ENCODE results near the gene PPIH. TPM values are rescaled to one million over a fixed set of nuclear protein-coding genes. Genes with fewer than 3 reads are reported as not detected.
"Not testable (repeated sequence)": the region's sequence is repeated elsewhere in the genome, so short reads cannot be mapped to it uniquely, and the experiment has no call there.

Gene PPIH
- total and polyA plus RNA-seq, 2 experiments from 2014 or later: 41.7 to 54.6 TPM

GRCh38 chr1:42703888-42704464, 45.8 kb downstream of the PPIH start:
- no peak overlapping the region for H3K27ac ChIP-seq
- peaks cover 54% of the 10 kb centered on the region for H3K36me3 ChIP-seq

GRCh38 chr1:42712808-42713207, 54.6 kb downstream of the PPIH start:
- DNase-seq (ENCODE audit: low read depth in 1 of 2, low spot score in 1 of 2); H3K4me3 ChIP-seq; H3K9me3 ChIP-seq (ENCODE audit: low read depth); H3K36me3 ChIP-seq; H3K27ac ChIP-seq; H3K27me3 ChIP-seq; H3K4me1 ChIP-seq (ENCODE audit: low read depth): not testable (repeated sequence)

More at GRCh38 chr1:42703888-42704464, 45.8 kb downstream of the PPIH start:
- Histone ChIP-seq H3K27me3 (no peaks in the 10 kb centered on the region), H3K9me3 (ENCODE audit: low read depth) (no peaks in the 10 kb centered on the region), H3K4me1 (ENCODE audit: low read depth) (no peaks in the 10 kb centered on the region), H3K4me3 (no peak overlapping the region)
- no peak for TF ChIP-seq CTCF (IDR thresholded peaks at IDR 0.05; ENCODE audit: low read depth, low read length)
- no peak for DNase-seq (ENCODE audit: low read depth in 1 of 2, low spot score in 1 of 2)

- peaks cover 4% of the 10 kb centered on the region for H3K36me3 ChIP-seq
- no peak for TF ChIP-seq CTCF (IDR thresholded peaks at IDR 0.05; ENCODE audit: low read depth, low read length)
- no peak for DNase-seq (ENCODE audit: low read depth in 1 of 2, low spot score in 1 of 2)
- H3K4me3 ChIP-seq: no peak overlapping the region
- H3K27me3 ChIP-seq: no peaks in the 10 kb centered on the region
- no peak overlapping the region for H3K27ac ChIP-seq
- no peaks in the 10 kb centered on the region for H3K4me1 ChIP-seq (ENCODE audit: low read depth)
- no peaks in the 10 kb centered on the region for H3K9me3 ChIP-seq (ENCODE audit: low read depth)
Measured at GRCh38 chr1:42713293-42713692, 55.1 kb downstream of the PPIH start.

- H3K36me3 ChIP-seq; DNase-seq (ENCODE audit: low read depth in 1 of 2, low spot score in 1 of 2); H3K4me1 ChIP-seq (ENCODE audit: low read depth); H3K27ac ChIP-seq; H3K27me3 ChIP-seq; H3K9me3 ChIP-seq (ENCODE audit: low read depth); H3K4me3 ChIP-seq: not testable (repeated sequence)
Measured at GRCh38 chr1:42714441-42714840, 56.2 kb downstream of the PPIH start.

GRCh38 chr1:42720868-42721267, 62.6 kb downstream of the PPIH start:
- no peaks in the 10 kb centered on the region for H3K27me3 ChIP-seq
- DNase-seq (ENCODE audit: low read depth in 1 of 2, low spot score in 1 of 2): no peak

GRCh38 chr1:42721926-42722325, 63.7 kb downstream of the PPIH start:
- Histone ChIP-seq H3K9me3 (ENCODE audit: low read depth) (no peaks in the 10 kb centered on the region), H3K27ac (no peak overlapping the region), H3K36me3 (no peaks in the 10 kb centered on the region), H3K27me3 (no peaks in the 10 kb centered on the region), H3K4me3 (no peak overlapping the region), H3K4me1 (ENCODE audit: low read depth) (no peaks in the 10 kb centered on the region)
- no peak for DNase-seq (ENCODE audit: low read depth in 1 of 2, low spot score in 1 of 2)
- TF ChIP-seq CTCF (IDR thresholded peaks at IDR 0.05; ENCODE audit: low read depth, low read length): no peak

More at GRCh38 chr1:42720868-42721267, 62.6 kb downstream of the PPIH start:
- Histone ChIP-seq H3K9me3 (ENCODE audit: low read depth) (no peaks in the 10 kb centered on the region), H3K4me1 (ENCODE audit: low read depth) (no peaks in the 10 kb centered on the region), H3K36me3 (no peaks in the 10 kb centered on the region), H3K27ac (no peak overlapping the region), H3K4me3 (no peak overlapping the region)
- TF ChIP-seq CTCF (IDR thresholded peaks at IDR 0.05; ENCODE audit: low read depth, low read length): no peak

GRCh38 chr1:42722403-42722802, 64.2 kb downstream of the PPIH start:
- H3K9me3 ChIP-seq (ENCODE audit: low read depth); H3K27ac ChIP-seq; DNase-seq (ENCODE audit: low read depth in 1 of 2, low spot score in 1 of 2); H3K36me3 ChIP-seq; H3K27me3 ChIP-seq; H3K4me1 ChIP-seq (ENCODE audit: low read depth); H3K4me3 ChIP-seq: not testable (repeated sequence)

All from cardiac muscle cell (in vitro differentiated cells and primary cell).